Muscle of back (tissue), 11 donors: ENCODE results near the gene RADX. TPM values are rescaled to one million over a fixed set of nuclear protein-coding genes. Genes with fewer than 3 reads are reported as not detected.
A peak's percentile ranks its signal among the peaks of the same experiment; 100 is the strongest.

ENCODE experiments used
- DNase-seq, 3 donors: peaks; one replicate each; pipeline versions ENCODE4 v3.0.0 to v3.0.0-alpha.2; 2013
- polyA plus RNA-seq, 10 donors: library from polyadenylated mRNA; unstranded; fragments of 120-200 nt; gene quantifications; one replicate each; pipeline ENCODE4 v1.2.1, GENCODE V29; 2013; ENCODE audit not compliant: insufficient read length in 10 of 10

Gene RADX
- polyA plus RNA-seq, 10 donors = 1.1 to 4.3 (median 2.6) TPM

DNA sequence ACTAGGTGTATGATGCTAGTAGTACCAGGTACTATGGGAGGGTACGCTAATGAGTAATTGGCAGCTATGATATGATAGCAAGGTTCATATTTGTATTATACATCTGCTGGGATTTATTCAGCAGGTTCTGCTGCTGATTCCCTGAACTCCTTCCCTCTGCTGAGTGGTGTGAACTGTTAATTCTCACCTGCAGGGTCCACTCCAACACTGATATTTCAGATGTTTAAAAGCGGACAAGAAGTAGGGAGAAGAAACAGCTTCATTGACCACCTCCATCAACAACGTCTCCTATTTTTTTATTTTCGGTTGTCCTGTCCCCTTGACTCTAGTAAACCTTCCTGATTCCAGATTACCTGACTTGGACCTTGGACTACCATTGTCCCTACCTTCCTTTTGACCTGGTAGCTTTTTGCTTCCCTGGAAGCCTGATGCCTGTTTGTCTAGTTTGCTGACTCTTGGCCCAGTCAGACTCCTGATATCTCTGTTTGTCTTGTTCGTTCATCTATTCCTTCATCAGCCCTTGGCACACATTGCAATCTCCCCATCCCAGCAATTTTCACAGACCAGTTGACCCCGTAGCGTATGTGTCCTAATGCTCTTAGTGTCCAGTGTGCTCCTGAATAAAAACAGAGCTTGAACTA is 80.8 kb downstream of the RADX start:
- no peak for DNase-seq

GRCh38 chrX:106696502-106696901 is 84.7 kb downstream of the RADX start:
- DNase-seq = no peak

GRCh38 chrX:106698693-106699092 is 86.9 kb downstream of the RADX start:
- no peak for DNase-seq

DNA sequence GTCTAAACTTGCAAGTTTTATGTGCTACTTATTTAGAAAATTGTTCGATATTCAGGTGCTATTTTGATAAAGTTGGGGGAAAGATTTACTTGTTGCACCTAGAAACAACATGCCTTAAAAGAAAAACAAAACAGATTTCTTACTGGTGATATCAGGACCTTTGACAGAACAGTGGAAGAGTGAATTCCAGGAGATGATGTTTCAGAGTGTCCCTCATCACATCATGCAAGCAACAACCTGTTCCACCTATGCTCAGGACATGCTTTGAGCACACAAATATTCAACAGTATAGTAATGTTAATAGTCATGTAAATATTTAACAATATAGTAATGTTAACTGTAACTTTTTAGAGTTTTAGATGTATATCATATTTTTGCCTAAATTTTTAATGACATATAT is 90.9 kb downstream of the RADX start:
- no peak for DNase-seq

- DNase-seq = no peak
These were observed 94.7 kb downstream of the RADX start for GRCh38 chrX:106706466-106706865.

GRCh38 chrX:106707771-106708454 is 96.1 kb downstream of the RADX start:
- peak in 2 of 3 donors; percentile 0 to 72 for DNase-seq

GRCh38 chrX:106710771-106711170 is 99.0 kb downstream of the RADX start:
- DNase-seq = no peak

GRCh38 chrX:106711375-106711774 is 99.6 kb downstream of the RADX start:
- no peak for DNase-seq

- no peak for DNase-seq
These were observed 104.2 kb downstream of the RADX start for GRCh38 chrX:106716004-106716403.

DNA sequence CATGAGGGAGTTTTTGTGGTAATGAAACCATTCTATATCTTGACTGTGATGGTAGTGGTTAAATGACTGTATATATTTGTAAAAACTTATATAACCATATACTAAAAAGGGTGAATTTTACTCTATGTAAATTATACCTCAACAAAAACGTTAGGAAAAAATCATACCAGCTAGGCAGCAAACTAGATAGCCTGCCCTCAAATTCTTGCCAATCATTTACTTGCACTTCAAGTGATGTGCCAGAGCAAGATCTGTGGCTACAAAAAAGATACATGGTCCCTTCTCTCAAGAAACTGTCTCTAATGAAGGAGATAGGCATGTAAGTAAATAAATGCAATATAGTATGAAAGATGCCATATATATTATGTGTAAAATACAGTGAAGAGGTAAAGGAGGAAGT is 104.7 kb downstream of the RADX start:
- DNase-seq = no peak

GRCh38 chrX:106718709-106719108 is 106.9 kb downstream of the RADX start:
- DNase-seq = no peak

DNA sequence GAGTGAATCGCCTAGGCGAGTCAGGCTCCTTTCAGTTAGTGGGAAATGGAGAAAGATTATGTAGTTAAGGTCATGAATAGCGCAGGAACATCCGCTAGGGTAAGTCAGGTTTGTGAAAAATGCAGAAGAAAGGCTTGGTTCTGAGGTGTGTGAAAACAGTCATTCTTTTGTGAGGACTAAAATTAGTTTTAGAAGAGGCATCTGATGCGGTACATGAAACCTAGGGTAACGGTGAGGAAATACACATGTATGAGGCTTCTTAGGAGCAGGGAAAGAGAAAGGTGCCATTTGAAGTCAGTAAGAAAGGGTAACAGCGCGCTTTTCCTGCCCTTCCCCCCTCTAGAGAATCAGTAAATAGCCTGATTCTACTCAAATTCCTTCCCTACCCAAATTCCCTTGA is 114.2 kb downstream of the RADX start:
- no peak for DNase-seq

- DNase-seq = peak in 1 of 3 donors; percentile 17
These were observed 115.0 kb downstream of the RADX start, which contains the start of gene RNF128 for GRCh38 chrX:106726485-106727437. RNF128 (plus strand) TSS chrX:106726701; CDS start chrX:106726914, 213 bp downstream.

DNA sequence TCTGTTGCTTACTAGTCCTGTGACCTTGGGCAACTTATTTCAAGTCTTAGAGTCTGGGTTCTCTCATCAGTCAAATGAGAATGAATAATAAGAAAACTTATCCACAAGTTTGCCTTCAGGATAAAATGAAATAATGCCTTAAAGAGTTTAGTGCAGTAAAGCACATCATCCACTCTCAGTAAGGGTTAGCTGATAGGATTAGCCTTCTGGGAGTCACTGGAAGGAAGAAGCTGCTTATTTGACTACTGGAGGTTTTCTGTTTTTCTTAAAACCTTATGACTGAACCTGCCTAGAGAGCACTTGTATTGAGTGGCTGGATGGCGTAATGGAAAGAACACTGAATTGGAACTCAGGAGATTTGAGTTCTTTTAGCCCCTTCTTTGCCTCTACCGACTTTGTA is 116.6 kb downstream of the RADX start:
- no peak for DNase-seq

Other genes with a start within 250 kb of the RADX start
- gene RNF128, start 114.7 kb downstream of the RADX start, polyA plus RNA-seq = 1 to 10 TPM in 2 of 10 donors, under 1 TPM in 2, not detected in 6; 0.07 to 1.9 (median 0.83) TPM
- gene TBC1D8B, start 190.7 kb downstream of the RADX start, polyA plus RNA-seq = 1 to 10 TPM; 5.0 to 8.1 (median 6.5) TPM